WERI-Rb-1 (cell line): Measurements from ENCODE around the gene DNPEP.
A peak's percentile ranks its signal among the peaks of the same experiment; 100 is the strongest.

Experiments
- DNase-seq: peaks from one replicate; pipeline ENCODE4 v3.0.0-alpha.2; 2020
- H3K27ac ChIP-seq: fragments of 250-450 bp; sonication (Bioruptor Pico); 2 replicates; pipeline ENCODE4 v1.5.1; 2020; ENCODE audit warnings: mild to moderate bottlenecking, moderate library complexity
- H3K27me3 ChIP-seq: fragments of 250-450 bp; sonication (Bioruptor Pico); 2 replicates; pipeline ENCODE4 v1.5.1; 2021; ENCODE audit warnings: mild to moderate bottlenecking, low read depth, moderate library complexity; ENCODE audit not compliant: insufficient read depth, severe bottlenecking
- H3K36me3 ChIP-seq: fragments of 250-450 bp; sonication (Bioruptor Pico); 2 replicates; pipeline ENCODE4 v1.5.1; 2020; ENCODE audit warnings: mild to moderate bottlenecking, moderate library complexity
- H3K4me3 ChIP-seq: 2 replicates; pipeline ENCODE4 v1.5.1; 2011; ENCODE audit warnings: low read depth, mild to moderate bottlenecking, control low read depth, low read length
- H3K9me3 ChIP-seq: fragments of 250-450 bp; sonication (Bioruptor Pico); 2 replicates; pipeline ENCODE4 v1.5.1; 2021; ENCODE audit warnings: mild to moderate bottlenecking, moderate library complexity; ENCODE audit not compliant: severe bottlenecking
- CTCF ChIP-seq: IDR thresholded peaks from 2 replicates; pipeline ENCODE4 v1.5.1; 2011; ENCODE audit warnings: low read depth, mild to moderate bottlenecking, control low read depth, inconsistent platforms, low read length

Gene DNPEP

GRCh38 chr2:219350710-219351221 lies 36.9 kb downstream of the DNPEP start:
- Histone ChIP-seq H3K27me3 (no peaks in the 10 kb centered on the region), H3K4me3 (no peak overlapping the region), H3K27ac (no peak overlapping the region), H3K9me3 (no peaks in the 10 kb centered on the region), H3K36me3 (no peaks in the 10 kb centered on the region)
- DNase-seq: no peak
- no peak for TF ChIP-seq CTCF

- no peak for DNase-seq
- no peak for TF ChIP-seq CTCF
- no peaks in the 10 kb centered on the region for H3K36me3 ChIP-seq
- no peak overlapping the region for H3K27ac ChIP-seq
- H3K9me3 ChIP-seq: no peaks in the 10 kb centered on the region
- H3K4me3 ChIP-seq: no peak overlapping the region
- H3K27me3 ChIP-seq: no peaks in the 10 kb centered on the region
Measured at GRCh38 chr2:219350215-219350614, 37.5 kb downstream of the DNPEP start.

GRCh38 chr2:219344751-219345430 lies 42.8 kb downstream of the DNPEP start:
- Histone ChIP-seq H3K4me3 (no peak overlapping the region), H3K36me3 (no peaks in the 10 kb centered on the region), H3K27ac (peak overlapping the region; percentile 13), H3K27me3 (no peaks in the 10 kb centered on the region), H3K9me3 (no peaks in the 10 kb centered on the region)
- no peak for DNase-seq
- no peak for TF ChIP-seq CTCF

- TF ChIP-seq CTCF: no peak
- no peak overlapping the region for H3K4me3 ChIP-seq
- H3K27ac ChIP-seq: no peak overlapping the region
- no peaks in the 10 kb centered on the region for H3K36me3 ChIP-seq
- DNase-seq: no peak
- no peaks in the 10 kb centered on the region for H3K27me3 ChIP-seq
- peaks cover 3% of the 10 kb centered on the region for H3K9me3 ChIP-seq
Measured at GRCh38 chr2:219335373-219335786, 52.3 kb downstream of the DNPEP start.

GRCh38 chr2:219334076-219334475 lies 53.6 kb downstream of the DNPEP start:
- no peaks in the 10 kb centered on the region for H3K27me3 ChIP-seq
- no peak overlapping the region for H3K27ac ChIP-seq
- H3K36me3 ChIP-seq: no peaks in the 10 kb centered on the region
- no peak overlapping the region for H3K4me3 ChIP-seq
- no peak for DNase-seq
- TF ChIP-seq CTCF: no peak
- H3K9me3 ChIP-seq: peaks cover 3% of the 10 kb centered on the region

GRCh38 chr2:219332542-219332941 lies 55.2 kb downstream of the DNPEP start, which contains the start of gene RESP18:
TSS of gene RESP18 (minus strand) at chr2:219332744.
- H3K27me3 ChIP-seq: no peaks in the 10 kb centered on the region
- no peak within 1 kb of the TSS for H3K4me3 ChIP-seq
- H3K27ac ChIP-seq: no peak within 1 kb of the TSS

More at GRCh38 chr2:219332542-219332941, 55.2 kb downstream of the DNPEP start, which contains the start of gene RESP18:
- TF ChIP-seq CTCF: no peak
- DNase-seq: no peak
- H3K9me3 ChIP-seq: peaks cover 3% of the 10 kb centered on the region
- H3K36me3 ChIP-seq: no peaks in the 10 kb centered on the region
